Spleen (tissue), 7 donors: ENCODE results near the gene TBC1D22B.
"Not testable (repeated sequence)": the region's sequence is repeated elsewhere in the genome, so short reads cannot be mapped to it uniquely, and the experiment has no call there.

ENCODE experiments used
- POLR2A ChIP-seq, 3 donors: fragments of 450-650 bp; IDR thresholded peaks; one replicate each; pipeline ENCODE4 v1.5.1; 2017; ENCODE audit warnings: antibody characterized with exemption in 3 of 3, mild to moderate bottlenecking in 1 of 3
- TF ChIP-seq, protein P1 (sequence below), 11 experiments: fragments of 200-600 bp in 7 of 11; fragments of 450-650 bp in 4 of 11; sonication (generic) in 4 of 11; IDR thresholded peaks in 8 of 11; conservative IDR thresholded peaks in 3 of 11; 1 replicate in 7 of 11; 2 replicates in 4 of 11; pipeline versions ENCODE4 v1.4.0 to v1.8.0; 2016 to 2021; ENCODE audit warnings: antibody characterized with exemption in 11 of 11, inconsistent platforms in 4 of 11, mild to moderate bottlenecking in 1 of 11
- donor health status: DM: no; HTN: no; CAD: no; lungs with moderate emphysema.
- donor health status: DM: no; HTN: no; CAD: no.
- donor health status: DM: no; HTN: no; CAD: no.

DNA sequence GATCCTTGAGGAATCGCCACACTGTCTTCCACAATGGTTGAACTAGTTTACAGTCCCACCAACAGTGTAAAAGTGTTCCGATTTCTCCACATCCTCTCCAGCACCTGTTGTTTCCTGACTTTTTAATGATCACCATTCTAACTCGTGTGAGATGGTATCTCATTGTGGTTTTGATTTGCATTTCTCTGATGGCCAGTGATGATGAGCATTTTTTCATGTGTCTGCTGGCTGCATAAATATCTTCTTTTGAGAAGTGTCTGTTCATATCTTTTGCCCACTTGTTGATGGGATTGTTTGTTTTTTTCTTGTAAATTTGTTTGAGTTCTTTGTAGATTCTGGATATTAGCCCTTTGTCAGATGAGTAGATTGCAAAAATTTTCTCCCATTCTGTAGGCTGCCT, 88.2 kb downstream of the TBC1D22B start:
- TF ChIP-seq, protein P1, sequence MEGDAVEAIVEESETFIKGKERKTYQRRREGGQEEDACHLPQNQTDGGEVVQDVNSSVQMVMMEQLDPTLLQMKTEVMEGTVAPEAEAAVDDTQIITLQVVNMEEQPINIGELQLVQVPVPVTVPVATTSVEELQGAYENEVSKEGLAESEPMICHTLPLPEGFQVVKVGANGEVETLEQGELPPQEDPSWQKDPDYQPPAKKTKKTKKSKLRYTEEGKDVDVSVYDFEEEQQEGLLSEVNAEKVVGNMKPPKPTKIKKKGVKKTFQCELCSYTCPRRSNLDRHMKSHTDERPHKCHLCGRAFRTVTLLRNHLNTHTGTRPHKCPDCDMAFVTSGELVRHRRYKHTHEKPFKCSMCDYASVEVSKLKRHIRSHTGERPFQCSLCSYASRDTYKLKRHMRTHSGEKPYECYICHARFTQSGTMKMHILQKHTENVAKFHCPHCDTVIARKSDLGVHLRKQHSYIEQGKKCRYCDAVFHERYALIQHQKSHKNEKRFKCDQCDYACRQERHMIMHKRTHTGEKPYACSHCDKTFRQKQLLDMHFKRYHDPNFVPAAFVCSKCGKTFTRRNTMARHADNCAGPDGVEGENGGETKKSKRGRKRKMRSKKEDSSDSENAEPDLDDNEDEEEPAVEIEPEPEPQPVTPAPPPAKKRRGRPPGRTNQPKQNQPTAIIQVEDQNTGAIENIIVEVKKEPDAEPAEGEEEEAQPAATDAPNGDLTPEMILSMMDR (IDR thresholded peaks at IDR 0.05 in 8 of 11, conservative IDR thresholded peaks at IDR 0.05 in 3 of 11) = not testable (repeated sequence)
- not testable (repeated sequence) for TF ChIP-seq POLR2A (IDR thresholded peaks at IDR 0.05)
